IMR-90 (cell line): ENCODE measurements around the gene TNFRSF14. TPM values are rescaled to one million over a fixed set of nuclear protein-coding genes. Genes with fewer than 3 reads are reported as not detected.

Experiments used
- ATAC-seq: fragments of 200-7000 bp; cut with Tn5 transposase; 2 replicates; pipeline ENCODE4 v1.9.1; 2020; ENCODE audit warnings: low read depth, mild to moderate bottlenecking, moderate library complexity
- BruUV-seq: library from RNA; stranded (reverse); fragments of 400-500 nt; replicated peaks from 2 replicates; lab custom pipeline; 2021; lab: Mats Ljungman, UMichigan
- CTCF ChIA-PET: fragments of 300-600 bp; formaldehyde crosslinking; extraction: SDS; loops from one replicate; lab custom pipeline; 2021; ENCODE audit warnings: antibody characterized with exemption; lab: Yijun Ruan, JAX
- POLR2A ChIA-PET: fragments of 300-600 bp; sonication (Branson Sonifier 250); formaldehyde crosslinking; loops from one replicate; lab custom pipeline; 2022; ENCODE audit warnings: antibody characterized with exemption; ENCODE audit not compliant: unreplicated experiment; lab: Charles Lee
- DNase-seq: peaks from one replicate; pipeline ENCODE4 v3.0.0; 2013
- H2AFZ ChIP-seq: replicated peaks from 2 replicates; pipeline ENCODE3; 2013; ENCODE audit warnings: low read length, mild to moderate bottlenecking; ENCODE audit not compliant: poor library complexity
- H2AK5ac ChIP-seq: 2 replicates; pipeline ENCODE4 v1.6.1; 2013; ENCODE audit warnings: low read depth, low read length, inconsistent platforms
- H2AK9ac ChIP-seq: replicated peaks from 2 replicates; pipeline ENCODE3; 2013; ENCODE audit warnings: mild to moderate bottlenecking, low read depth, low read length, moderate library complexity; ENCODE audit not compliant: poor library complexity
- H2BK120ac ChIP-seq: 2 replicates; pipeline ENCODE4 v1.6.1; 2013; ENCODE audit warnings: low read depth, low read length, inconsistent platforms
- H2BK15ac ChIP-seq: 3 replicates; pipeline ENCODE4 v1.6.1; 2013; ENCODE audit warnings: low read depth, low read length, inconsistent platforms
- H2BK20ac ChIP-seq: 2 replicates; pipeline ENCODE4 v1.6.1; 2013; ENCODE audit warnings: low read depth, mild to moderate bottlenecking, inconsistent platforms, low read length, moderate library complexity
- H2BK5ac ChIP-seq: 2 replicates; pipeline ENCODE4 v1.6.1; 2013; ENCODE audit warnings: mild to moderate bottlenecking, low read depth, low read length, inconsistent platforms; ENCODE audit not compliant: poor library complexity, severe bottlenecking
- H3K14ac ChIP-seq: replicated peaks from 2 replicates; pipeline ENCODE4 v1.6.1; 2013; ENCODE audit warnings: low read depth, low read length, inconsistent platforms
- H3K18ac ChIP-seq: 2 replicates; pipeline ENCODE4 v1.6.1; 2013; ENCODE audit warnings: low read depth, low read length, control low read depth
- H3K23ac ChIP-seq: 2 replicates; pipeline ENCODE4 v1.6.1; 2013; ENCODE audit warnings: low read depth, low read length, inconsistent platforms
- H3K27ac ChIP-seq: 2 replicates; pipeline ENCODE4 v1.5.1; 2013; ENCODE audit warnings: mild to moderate bottlenecking, control low read depth, low read length; ENCODE audit not compliant: insufficient read depth
- H3K27me3 ChIP-seq: 2 replicates; pipeline ENCODE4 v1.6.1; 2013; ENCODE audit warnings: low read length; ENCODE audit not compliant: control insufficient read depth, insufficient read depth
- H3K36me3 ChIP-seq: 2 replicates; pipeline ENCODE4 v1.6.1; 2013; ENCODE audit warnings: low read length, mixed read lengths; ENCODE audit not compliant: control insufficient read depth, insufficient read depth
- H3K4ac ChIP-seq: 2 replicates; pipeline ENCODE4 v1.6.1; 2013; ENCODE audit warnings: low read depth, low read length, inconsistent platforms
- H3K4me1 ChIP-seq: 2 replicates; pipeline ENCODE4 v1.6.1; 2013; ENCODE audit warnings: low read length, mixed read lengths; ENCODE audit not compliant: control insufficient read depth, insufficient read depth
- H3K4me2 ChIP-seq: 2 replicates; pipeline ENCODE4 v1.6.1; 2013; ENCODE audit warnings: low read depth, mild to moderate bottlenecking, control low read depth, low read length, moderate library complexity
- H3K4me3 ChIP-seq: 2 replicates; pipeline ENCODE4 v1.5.1; 2013; ENCODE audit warnings: low read depth, mild to moderate bottlenecking, control low read depth, low read length, moderate library complexity; ENCODE audit not compliant: insufficient read depth
- H3K56ac ChIP-seq: 2 replicates; pipeline ENCODE4 v1.6.1; 2013; ENCODE audit warnings: low read length, inconsistent platforms; ENCODE audit not compliant: insufficient read depth; ENCODE audit errors: extremely low read depth
- H3K79me1 ChIP-seq, 2 experiments: 2 replicates each; pipeline ENCODE4 v1.6.1; 2013; ENCODE audit warnings: low read length in 2 of 2, inconsistent platforms in 1 of 2, low read depth in 1 of 2
- H3K9ac ChIP-seq: 2 replicates; pipeline ENCODE4 v1.6.1; 2013; ENCODE audit warnings: low read depth, low read length, control low read depth
- H3K9me1 ChIP-seq: 2 replicates; pipeline ENCODE4 v1.6.1; 2013; ENCODE audit warnings: low read length, inconsistent platforms; ENCODE audit not compliant: insufficient read depth
- H3K9me3 ChIP-seq: 2 replicates; pipeline ENCODE4 v1.6.1; 2013; ENCODE audit warnings: low read length; ENCODE audit not compliant: control insufficient read depth, insufficient read depth
- H4K20me1 ChIP-seq: 2 replicates; pipeline ENCODE4 v1.6.1; 2013; ENCODE audit warnings: low read length, inconsistent platforms; ENCODE audit not compliant: insufficient read depth
- H4K5ac ChIP-seq: 2 replicates; pipeline ENCODE4 v1.6.1; 2013; ENCODE audit warnings: mild to moderate bottlenecking, low read depth, low read length, control low read depth
- H4K8ac ChIP-seq, 2 experiments: 2 replicates each; pipeline ENCODE4 v1.6.1; 2013; ENCODE audit warnings: low read depth in 2 of 2, low read length in 2 of 2, control low read depth in 1 of 2, inconsistent platforms in 1 of 2
- H4K91ac ChIP-seq: 2 replicates; pipeline ENCODE4 v1.6.1; 2013; ENCODE audit warnings: low read depth, low read length, inconsistent platforms; ENCODE audit not compliant: insufficient read depth
- CEBPB ChIP-seq: IDR thresholded peaks from 2 replicates; pipeline ENCODE4 v1.6.1; 2012; ENCODE audit warnings: low read depth, low read length, improper control_type of control experiment
- CTCF ChIP-seq: conservative IDR thresholded peaks from 2 replicates; pipeline ENCODE4 v1.5.1; 2012; ENCODE audit warnings: mild to moderate bottlenecking, low read depth, low read length, improper control_type of control experiment
- ELK1 ChIP-seq: fragments of 150-350 bp; IDR thresholded peaks from 2 replicates; pipeline ENCODE4 v1.6.1; 2016; ENCODE audit warnings: low read depth, mild to moderate bottlenecking, low read length, moderate library complexity, borderline replicate concordance
- FOS ChIP-seq: fragments of 150-350 bp; IDR thresholded peaks from 2 replicates; pipeline ENCODE4 v1.6.1; 2016; ENCODE audit warnings: low read depth, low read length
- MAZ ChIP-seq: IDR thresholded peaks from 2 replicates; pipeline ENCODE4 v1.6.1; 2012; ENCODE audit warnings: low read depth, mild to moderate bottlenecking, low read length, improper control_type of control experiment, moderate library complexity, borderline replicate concordance
- POLR2A ChIP-seq: IDR thresholded peaks from 2 replicates; pipeline ENCODE4 v1.6.1; 2012; ENCODE audit warnings: mild to moderate bottlenecking, low read depth, low read length
- USF2 ChIP-seq: fragments of 150-350 bp; IDR thresholded peaks from 2 replicates; pipeline ENCODE4 v1.6.1; 2017; ENCODE audit warnings: mild to moderate bottlenecking, antibody characterized with exemption, low read length, low read depth
- WGBS, 2 experiments: methylation state at CpG; one replicate each; pipeline versions ENCODE4 v1.1.5 to v1.1.7; 2013; ENCODE audit warnings: missing lambda C conversion rate in 2 of 2; ENCODE audit not compliant: insufficient read length in 1 of 2; ENCODE audit errors: extremely low coverage in 2 of 2; 5-methylcytosine and 5-hydroxymethylcytosine counted together
- dilution Hi-C: fragments of 300-500 bp; cut with HindIII; formaldehyde crosslinking; loops from one replicate; pipeline ENCODE4 v1.14.3; 2018; ENCODE audit warnings: low sequenced_read_pairs; ENCODE audit not compliant: unreplicated experiment
- in situ Hi-C: fragments of 300-500 bp; cut with MboI; formaldehyde crosslinking; loops from 3 replicates; pipeline ENCODE4 v1.14.3; 2019; ENCODE audit warnings: low sequenced_read_pairs, inconsistent platforms, mixed read lengths
- intact Hi-C: fragments of 100-400 bp; cut with micrococcal nuclease; formaldehyde crosslinking; loops from 2 replicates; pipeline ENCODE4 v1.10.0; 2022
- polyA plus RNA-seq, 3 experiments: library from polyadenylated mRNA; depleted of rRNA; stranded (reverse); fragments of >200 nt; gene quantifications; 2 replicates each; pipeline ENCODE4 v1.2.3, GENCODE V29; 2012; ENCODE audit warnings: low replicate concordance in 1 of 3
- total RNA-seq: library from RNA; depleted of rRNA; stranded (reverse); fragments of >200 nt; gene quantifications from 2 replicates; pipeline ENCODE4 v1.2.3, GENCODE V29; 2012

TNFRSF14 gene
- total and polyA plus RNA-seq, 2 of the 4 experiments (the other 2 are of a cell fraction) = 1.3 to 4.2 TPM

DNA sequence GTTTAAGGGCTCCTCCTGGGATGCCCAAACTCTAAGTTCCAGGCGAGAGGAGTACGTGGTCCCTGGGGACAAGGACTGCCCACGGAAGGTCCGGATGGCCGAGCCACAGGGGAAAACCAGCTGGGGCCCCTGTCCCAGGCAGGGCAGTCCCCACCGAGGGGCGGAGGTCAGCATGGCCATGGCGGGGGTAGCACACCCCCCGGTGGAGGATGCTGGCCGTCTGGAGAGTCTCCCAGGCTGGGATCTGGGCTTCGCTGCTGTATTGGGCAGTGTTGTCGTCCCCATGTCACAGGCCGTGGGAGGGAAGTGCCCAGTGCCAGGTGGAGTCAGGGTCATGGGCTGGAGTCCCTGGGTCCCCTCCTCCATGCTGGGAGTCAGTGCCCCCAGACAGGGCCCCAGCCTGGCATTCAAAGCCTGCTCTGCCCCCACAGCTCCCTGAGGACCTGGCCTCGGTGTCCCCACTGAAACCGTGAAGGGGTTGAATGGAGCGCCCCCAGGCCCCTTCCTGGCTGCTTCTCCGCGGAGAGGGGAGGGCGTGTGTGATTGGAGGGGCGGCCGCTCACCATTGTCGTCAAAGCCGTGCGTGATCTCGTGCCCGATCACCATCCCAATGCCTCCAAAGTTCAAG, 37.2 kb downstream of the TNFRSF14 start:
- Histone ChIP-seq H3K4ac (no peak overlapping the region), H3K56ac (no peak overlapping the region), H2AK5ac (no peak overlapping the region), H3K14ac (no peak overlapping the region), H4K5ac (no peak overlapping the region), H3K79me1 (no peaks in the 10 kb centered on the region), H3K9me3 (no peaks in the 10 kb centered on the region), H3K9ac (no peak overlapping the region), H3K9me1 (no peaks in the 10 kb centered on the region), H2AFZ (peak overlapping the region; percentile 51), H2AK9ac (no peak overlapping the region), H3K4me2 (no peak overlapping the region), H3K27ac (no peak overlapping the region), H3K27me3 (no peaks in the 10 kb centered on the region; the same call in 1 of the 2 replicates), H4K91ac (no peak overlapping the region), H3K36me3 (peaks cover 2% of the 10 kb centered on the region; the same call in 1 of the 2 replicates), H3K23ac (no peak overlapping the region), H3K4me3 (no peak overlapping the region), H4K8ac (no peak overlapping the region), H2BK15ac (no peak overlapping the region), H3K4me1 (no peaks in the 10 kb centered on the region; the same call in 1 of the 2 replicates), H3K18ac (no peak overlapping the region), H4K20me1 (no peaks in the 10 kb centered on the region), H2BK5ac (no peak overlapping the region), H2BK120ac (no peak overlapping the region), H2BK20ac (no peak overlapping the region)
- dilution Hi-C loops (no loop called here), in situ Hi-C loops (no loop called here), intact Hi-C loops (no loop called here)
- CTCF ChIA-PET = no interaction called here
- TF ChIP-seq ELK1 (no peak), MAZ (no peak), CTCF (no peak), FOS (no peak), CEBPB (no peak), USF2 (no peak), POLR2A (no peak)
- POLR2A ChIA-PET = no interaction called here
- ATAC-seq (no peak), DNase-seq (no peak)
- no TSS peak for BruUV-seq
- 56% methylated on average over 11 of the region's 26 CpGs; no CpG with 5 or more reads in 1 of the 2 experiments for WGBS, 2 experiments
